HCT116 (cell line): Measurements from ENCODE around the gene GAB2.

Experiments used
- CEBPB ChIP-seq: IDR thresholded peaks from 2 replicates; pipeline ENCODE4 v1.6.1; 2012; ENCODE audit warnings: low read depth
- EGR1 ChIP-seq: IDR thresholded peaks from 2 replicates; pipeline ENCODE4 v1.6.1; 2012; ENCODE audit warnings: low read depth
- ELF1 ChIP-seq: IDR thresholded peaks from 2 replicates; pipeline ENCODE4 v1.6.1; 2012; ENCODE audit warnings: low read depth, borderline replicate concordance
- EZH2phosphoT487 ChIP-seq: fragments of 200-600 bp; IDR thresholded peaks from 2 replicates; pipeline ENCODE4 v1.6.1; 2018; ENCODE audit warnings: antibody characterized with exemption, borderline replicate concordance
- JUND ChIP-seq: IDR thresholded peaks from 2 replicates; pipeline ENCODE4 v1.6.1; 2012
- POLR2A ChIP-seq: IDR thresholded peaks from 2 replicates; pipeline ENCODE4 v1.7.0; 2011; ENCODE audit warnings: borderline replicate concordance; ENCODE audit not compliant: insufficient read depth, insufficient read length; ENCODE audit errors: extremely low read depth
- POLR2AphosphoS5 ChIP-seq: IDR thresholded peaks from 2 replicates; pipeline ENCODE4 v1.6.1; 2011; ENCODE audit warnings: mild to moderate bottlenecking, low read depth, low read length, moderate library complexity
- RAD21 ChIP-seq: IDR thresholded peaks from 2 replicates; pipeline ENCODE4 v1.6.1; 2012; ENCODE audit warnings: low read depth, mild to moderate bottlenecking
- SIN3A ChIP-seq: IDR thresholded peaks from 2 replicates; pipeline ENCODE4 v1.6.1; 2012; ENCODE audit warnings: low read depth
- TCF7L2 ChIP-seq: IDR thresholded peaks from 2 replicates; pipeline ENCODE4 v1.7.0; 2011; ENCODE audit warnings: borderline replicate concordance, inconsistent platforms; ENCODE audit not compliant: insufficient read depth, insufficient read length; ENCODE audit errors: extremely low read depth
- ZFX ChIP-seq: fragments of 450-650 bp; IDR thresholded peaks from 2 replicates; pipeline ENCODE4 v1.6.1; 2017
- ZNF274 ChIP-seq: fragments of 200-500 bp; sonication (Bioruptor generic); IDR thresholded peaks from 2 replicates; pipeline ENCODE4 v1.6.1; 2014; ENCODE audit warnings: mild to moderate bottlenecking, low read depth, low read length, inconsistent platforms
- TF ChIP-seq, protein P1 (sequence below), 3 experiments: fragments of 200-600 bp in 1 of 3; sonication (generic) in 1 of 3; IDR thresholded peaks in 2 of 3; conservative IDR thresholded peaks in 1 of 3; 2 replicates each; pipeline ENCODE4 v1.5.1; 2012 to 2017; ENCODE audit warnings: low read depth in 2 of 3, low read length in 2 of 3, antibody characterized with exemption in 1 of 3, borderline replicate concordance in 1 of 3, control low read depth in 1 of 3, mild to moderate bottlenecking in 1 of 3, mixed read lengths in 1 of 3, mixed run types in 1 of 3, moderate library complexity in 1 of 3; ENCODE audit not compliant: insufficient read depth in 1 of 3
- TF ChIP-seq, protein P2 (sequence below): IDR thresholded peaks from 2 replicates; pipeline ENCODE4 v1.6.1; 2012

DNA sequence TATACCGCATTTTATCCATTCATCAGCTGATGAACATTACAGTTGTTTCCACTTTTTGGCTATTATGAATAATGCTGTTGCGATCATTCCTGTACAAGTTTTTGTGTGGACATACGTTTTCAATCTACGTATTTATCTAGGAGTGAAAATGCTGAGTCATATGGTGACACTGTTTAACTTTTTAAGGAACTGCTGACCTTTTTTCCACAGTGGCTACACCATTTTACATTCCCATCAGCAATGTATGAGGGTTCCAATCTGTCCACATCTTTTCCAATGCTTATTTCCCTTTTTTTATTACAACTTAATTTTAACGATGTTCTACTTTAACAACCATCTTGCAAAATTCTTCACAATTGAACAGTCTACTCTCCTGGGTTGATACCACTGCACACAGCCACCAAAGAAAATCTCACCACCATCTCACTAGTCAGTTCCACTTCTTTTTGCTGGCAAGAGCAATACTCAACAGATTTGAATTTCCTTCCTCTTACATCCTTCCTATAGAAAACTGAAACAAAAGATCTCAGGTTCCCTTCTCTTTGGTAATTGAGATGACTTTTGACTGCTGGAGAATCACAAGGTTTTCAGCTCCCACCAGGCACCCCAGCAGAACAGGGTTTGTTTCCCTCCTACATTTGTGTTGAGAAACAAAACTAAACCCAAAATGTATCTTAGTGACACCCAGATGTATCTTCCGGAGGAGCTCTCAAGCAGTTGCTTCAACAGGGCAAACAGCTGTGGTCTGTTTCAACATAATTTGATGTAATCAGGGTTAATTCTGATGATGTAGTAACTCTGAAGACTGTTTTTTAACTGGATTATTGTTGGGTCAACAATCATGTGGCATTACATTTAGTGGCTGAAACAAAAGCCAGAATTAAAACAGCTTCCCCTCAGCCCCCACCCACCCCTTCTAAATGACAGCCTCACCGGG lies 7.0 kb upstream of the GAB2 start:
- TF ChIP-seq ZFX = no peak
- no peak for TF ChIP-seq ELF1
- TF ChIP-seq, protein P1, sequence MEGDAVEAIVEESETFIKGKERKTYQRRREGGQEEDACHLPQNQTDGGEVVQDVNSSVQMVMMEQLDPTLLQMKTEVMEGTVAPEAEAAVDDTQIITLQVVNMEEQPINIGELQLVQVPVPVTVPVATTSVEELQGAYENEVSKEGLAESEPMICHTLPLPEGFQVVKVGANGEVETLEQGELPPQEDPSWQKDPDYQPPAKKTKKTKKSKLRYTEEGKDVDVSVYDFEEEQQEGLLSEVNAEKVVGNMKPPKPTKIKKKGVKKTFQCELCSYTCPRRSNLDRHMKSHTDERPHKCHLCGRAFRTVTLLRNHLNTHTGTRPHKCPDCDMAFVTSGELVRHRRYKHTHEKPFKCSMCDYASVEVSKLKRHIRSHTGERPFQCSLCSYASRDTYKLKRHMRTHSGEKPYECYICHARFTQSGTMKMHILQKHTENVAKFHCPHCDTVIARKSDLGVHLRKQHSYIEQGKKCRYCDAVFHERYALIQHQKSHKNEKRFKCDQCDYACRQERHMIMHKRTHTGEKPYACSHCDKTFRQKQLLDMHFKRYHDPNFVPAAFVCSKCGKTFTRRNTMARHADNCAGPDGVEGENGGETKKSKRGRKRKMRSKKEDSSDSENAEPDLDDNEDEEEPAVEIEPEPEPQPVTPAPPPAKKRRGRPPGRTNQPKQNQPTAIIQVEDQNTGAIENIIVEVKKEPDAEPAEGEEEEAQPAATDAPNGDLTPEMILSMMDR (IDR thresholded peaks at IDR 0.05 in 2 of 3, conservative IDR thresholded peaks at IDR 0.05 in 1 of 3; ENCODE audit: borderline replicate concordance in 1 of 3, insufficient read depth in 1 of 3, low read depth in 2 of 3, low read length in 2 of 3) = no peak
- no peak for TF ChIP-seq POLR2AphosphoS5
- TF ChIP-seq POLR2A = no peak
- no peak for TF ChIP-seq JUND
- TF ChIP-seq, protein P2, sequence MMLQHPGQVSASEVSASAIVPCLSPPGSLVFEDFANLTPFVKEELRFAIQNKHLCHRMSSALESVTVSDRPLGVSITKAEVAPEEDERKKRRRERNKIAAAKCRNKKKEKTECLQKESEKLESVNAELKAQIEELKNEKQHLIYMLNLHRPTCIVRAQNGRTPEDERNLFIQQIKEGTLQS = no peak
- TF ChIP-seq SIN3A = no peak
- TF ChIP-seq RAD21 = no peak
- no peak for TF ChIP-seq TCF7L2
- no peak for TF ChIP-seq EGR1
- no peak for TF ChIP-seq EZH2phosphoT487
- TF ChIP-seq CEBPB = no peak
- TF ChIP-seq ZNF274 = no peak
